Kidney epithelial cell (primary cell): ENCODE results near the gene PAEP. TPM values are rescaled to one million over a fixed set of nuclear protein-coding genes. Genes with fewer than 3 reads are reported as not detected.

Experiments used
- DNase-seq: peaks from one replicate; pipeline ENCODE4 v3.0.0-alpha.2; 2010; ENCODE audit warnings: low read depth
- H3K27me3 ChIP-seq: 2 replicates; pipeline ENCODE4 v1.6.0; 2011; ENCODE audit warnings: low read length; ENCODE audit not compliant: control insufficient read depth, insufficient read depth
- H3K36me3 ChIP-seq: 2 replicates; pipeline ENCODE4 v1.5.1; 2011; ENCODE audit warnings: low read length; ENCODE audit not compliant: control insufficient read depth, insufficient read depth
- H3K4me3 ChIP-seq: 2 replicates; pipeline ENCODE4 v1.5.1; 2011; ENCODE audit warnings: low read depth, mild to moderate bottlenecking, control low read depth, low read length
- CTCF ChIP-seq: IDR thresholded peaks from 2 replicates; pipeline ENCODE4 v1.5.1; 2011; ENCODE audit warnings: mild to moderate bottlenecking, moderate library complexity, low read length, control low read depth, inconsistent platforms; ENCODE audit not compliant: insufficient read depth, poor library complexity, severe bottlenecking
- total RNA-seq: library from RNA; depleted of rRNA; stranded (reverse); fragments of >200 nt; gene quantifications from 2 replicates; pipeline ENCODE4 v1.2.3, GENCODE V29; 2015

PAEP gene
- total RNA-seq, 1 donor from 2014 or later: not detected

GRCh38 chr9:135592625-135593024, 31.1 kb downstream of the PAEP start:
- Histone ChIP-seq H3K36me3 (no peaks in the 10 kb centered on the region), H3K27me3 (no peaks in the 10 kb centered on the region), H3K4me3 (no peak overlapping the region)
- no peak for DNase-seq
- TF ChIP-seq CTCF: no peak

- Histone ChIP-seq H3K27me3 (no peaks in the 10 kb centered on the region), H3K4me3 (no peak overlapping the region), H3K36me3 (no peaks in the 10 kb centered on the region)
- no peak for TF ChIP-seq CTCF
- no peak for DNase-seq
These were observed 34.7 kb downstream of the PAEP start for GRCh38 chr9:135596211-135596610.

GRCh38 chr9:135600296-135600817, 38.8 kb downstream of the PAEP start:
- Histone ChIP-seq H3K36me3 (no peaks in the 10 kb centered on the region), H3K4me3 (no peak overlapping the region), H3K27me3 (peaks cover 7% of the 10 kb centered on the region)
- no peak for TF ChIP-seq CTCF
- no peak for DNase-seq

GRCh38 chr9:135601988-135602387, 40.4 kb downstream of the PAEP start:
- no peak for DNase-seq
- H3K27me3 ChIP-seq: peaks cover 7% of the 10 kb centered on the region
- H3K4me3 ChIP-seq: no peak overlapping the region
- no peak for TF ChIP-seq CTCF
- no peaks in the 10 kb centered on the region for H3K36me3 ChIP-seq

- H3K36me3 ChIP-seq: no peaks in the 10 kb centered on the region
- no peak overlapping the region for H3K4me3 ChIP-seq
- H3K27me3 ChIP-seq: peaks cover 7% of the 10 kb centered on the region
- peak; percentile 76 for TF ChIP-seq CTCF
- no peak for DNase-seq
These were observed 41.4 kb downstream of the PAEP start for GRCh38 chr9:135602789-135603481.
